Adipocyte (in vitro differentiated cells): ENCODE results near the gene RPS6KC1.
"Not testable (repeated sequence)": the region's sequence is repeated elsewhere in the genome, so short reads cannot be mapped to it uniquely, and the experiment has no call there.

Experiments
- DNase-seq: peaks from one replicate; pipeline ENCODE4 v3.0.0-alpha.2; 2015; ENCODE audit warnings: low read depth
- H3K27me3 ChIP-seq: replicated peaks from 2 replicates; pipeline ENCODE4 v1.7.0; 2013; ENCODE audit warnings: mild to moderate bottlenecking, low read length, moderate library complexity; ENCODE audit not compliant: control insufficient read depth, insufficient read depth
- H3K36me3 ChIP-seq: 2 replicates; pipeline ENCODE4 v1.7.0; 2013; ENCODE audit warnings: low read length, mild to moderate bottlenecking, moderate library complexity; ENCODE audit not compliant: control insufficient read depth, insufficient read depth, severe bottlenecking
- H3K4me1 ChIP-seq: 2 replicates; pipeline ENCODE4 v1.7.0; 2013; ENCODE audit warnings: mild to moderate bottlenecking, low read length, moderate library complexity; ENCODE audit not compliant: control insufficient read depth, insufficient read depth
- H3K4me3 ChIP-seq: 2 replicates; pipeline ENCODE4 v1.7.0; 2013; ENCODE audit warnings: mild to moderate bottlenecking, low read length, moderate library complexity
- H3K9ac ChIP-seq: 2 replicates; pipeline ENCODE4 v1.7.0; 2013; ENCODE audit warnings: mild to moderate bottlenecking, low read length, moderate library complexity
- H3K9me3 ChIP-seq: 2 replicates; pipeline ENCODE4 v1.7.0; 2013; ENCODE audit warnings: mild to moderate bottlenecking, low read length, moderate library complexity; ENCODE audit not compliant: control insufficient read depth

The RPS6KC1 gene

DNA sequence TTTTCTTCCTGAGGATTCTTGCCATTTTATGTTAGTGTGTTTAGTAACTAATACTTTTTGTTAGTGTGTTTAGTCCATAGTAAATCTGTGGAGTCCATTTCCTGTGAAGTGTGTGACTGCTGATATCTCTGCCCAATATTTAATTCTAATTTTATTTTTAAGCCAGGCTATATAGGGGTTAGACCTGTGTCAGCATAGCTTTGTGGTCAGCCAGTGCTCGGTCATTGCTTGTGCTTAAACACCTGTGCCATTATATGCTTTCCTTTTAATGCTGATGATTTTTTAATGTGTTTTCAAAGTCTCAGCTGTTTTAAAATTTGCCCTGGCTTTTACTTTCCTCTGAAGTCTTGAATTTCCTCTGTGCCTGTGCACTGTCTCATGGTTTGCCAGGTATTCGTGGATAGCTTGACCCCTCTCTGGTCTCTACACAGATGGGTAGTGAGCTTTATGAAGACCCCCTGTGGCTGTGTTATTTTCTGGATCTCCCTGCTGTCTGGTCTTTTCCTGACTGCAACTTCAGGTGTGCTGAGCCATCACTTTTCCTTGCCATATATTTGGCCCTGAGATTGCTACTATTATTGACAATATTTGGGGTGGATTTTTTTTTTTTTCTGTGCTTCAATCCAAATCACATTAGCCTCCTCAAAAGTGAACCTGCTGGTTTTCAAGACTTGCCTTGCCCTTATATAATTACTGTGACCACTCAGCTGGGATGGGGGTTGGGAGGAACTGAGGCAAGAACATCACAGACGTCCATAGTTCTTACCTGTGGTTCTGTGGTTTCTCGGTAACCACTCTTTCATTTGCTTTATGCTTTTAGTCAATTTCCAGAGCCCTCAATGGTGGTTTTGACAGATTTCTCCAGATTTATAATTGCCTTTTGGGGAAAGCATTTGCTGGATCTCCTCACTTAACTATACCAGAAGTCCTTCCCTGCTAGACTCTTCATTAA lies 59.6 kb downstream of the RPS6KC1 start:
- no peak overlapping the region for H3K9ac ChIP-seq
- no peaks in the 10 kb centered on the region for H3K9me3 ChIP-seq
- no peak for DNase-seq
- peaks cover 5% of the 10 kb centered on the region for H3K36me3 ChIP-seq
- H3K27me3 ChIP-seq, result no peaks in the 10 kb centered on the region
- H3K4me1 ChIP-seq, result no peaks in the 10 kb centered on the region
- no peak overlapping the region for H3K4me3 ChIP-seq

DNA sequence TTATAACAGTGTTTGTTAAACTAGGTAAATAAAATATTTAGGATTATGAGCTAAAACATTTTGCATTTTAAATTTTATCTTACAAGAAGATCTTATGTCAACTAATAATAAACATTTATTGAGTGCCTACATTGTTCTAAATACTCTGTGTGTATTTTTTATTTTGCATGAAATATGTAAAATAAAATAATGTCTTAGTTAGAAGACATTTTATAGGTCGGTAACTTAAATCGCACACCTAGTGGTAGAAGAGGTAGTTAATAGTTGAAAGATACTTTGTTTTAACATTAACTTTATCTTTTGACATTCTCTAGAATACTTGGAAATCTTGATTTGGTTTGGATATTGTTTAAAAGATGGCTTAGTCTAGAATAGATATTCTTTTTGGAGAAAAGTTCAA lies 60.5 kb downstream of the RPS6KC1 start:
- H3K4me1 ChIP-seq, result no peaks in the 10 kb centered on the region
- no peak for DNase-seq
- H3K4me3 ChIP-seq, result no peak overlapping the region
- H3K9me3 ChIP-seq, result no peaks in the 10 kb centered on the region
- no peak overlapping the region for H3K9ac ChIP-seq
- peaks cover 5% of the 10 kb centered on the region for H3K36me3 ChIP-seq
- no peaks in the 10 kb centered on the region for H3K27me3 ChIP-seq

DNA sequence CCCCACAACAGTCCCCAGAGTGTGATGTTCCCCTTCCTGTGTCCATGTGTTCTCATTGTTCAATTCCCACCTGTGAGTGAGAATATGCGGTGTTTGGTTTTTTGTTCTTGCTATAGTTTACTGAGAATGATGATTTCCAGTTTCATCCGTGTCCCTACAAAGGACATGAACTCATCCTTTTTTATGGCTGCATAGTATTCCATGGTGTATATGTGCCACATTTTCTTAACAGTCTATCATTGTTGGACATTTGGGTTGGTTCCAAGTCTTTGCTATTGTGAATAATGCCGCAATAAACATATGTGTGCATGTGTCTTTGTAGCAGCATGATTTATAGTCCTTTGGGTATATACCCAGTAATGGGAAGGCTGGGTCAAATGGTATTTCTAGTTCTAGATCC lies 61.7 kb downstream of the RPS6KC1 start:
- DNase-seq, H3K9me3 ChIP-seq, H3K27me3 ChIP-seq, H3K4me1 ChIP-seq, H3K36me3 ChIP-seq, H3K9ac ChIP-seq, H3K4me3 ChIP-seq: not testable (repeated sequence)

DNA sequence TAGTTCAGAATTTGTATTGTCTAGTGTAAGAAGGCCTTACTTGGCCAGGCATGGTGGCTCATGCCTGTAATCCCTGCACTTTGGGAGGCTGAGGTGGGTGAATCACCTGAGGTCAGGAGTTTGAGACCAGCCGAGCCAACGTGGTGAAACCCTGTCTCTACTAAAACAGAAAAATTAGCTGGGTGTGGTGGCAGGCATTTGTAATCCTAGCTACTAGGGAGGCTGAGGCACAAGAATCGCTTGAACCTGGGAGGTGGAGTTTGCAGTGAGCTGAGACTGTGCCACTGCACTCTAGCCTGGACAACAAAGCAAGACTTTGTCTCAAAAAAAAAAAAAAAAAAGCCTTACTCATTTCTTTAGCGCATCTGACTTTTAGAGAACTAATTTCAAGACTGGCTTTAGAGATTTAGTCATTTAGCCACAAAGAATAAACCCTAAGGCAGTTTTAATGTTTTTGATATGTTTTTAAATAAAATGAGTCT lies 66.7 kb downstream of the RPS6KC1 start:
- H3K36me3 ChIP-seq, DNase-seq, H3K9ac ChIP-seq, H3K9me3 ChIP-seq, H3K4me3 ChIP-seq, H3K27me3 ChIP-seq: not testable (repeated sequence)
- peaks cover 13% of the 10 kb centered on the region for H3K4me1 ChIP-seq

- Histone ChIP-seq H3K4me3 (no peak overlapping the region), H3K9me3 (no peaks in the 10 kb centered on the region), H3K36me3 (no peaks in the 10 kb centered on the region), H3K27me3 (no peaks in the 10 kb centered on the region), H3K9ac (no peak overlapping the region), H3K4me1 (peaks cover 28% of the 10 kb centered on the region)
- DNase-seq, result peak; percentile 17
These were observed 68.8 kb downstream of the RPS6KC1 start for GRCh38 chr1:213119794-213120193.

GRCh38 chr1:213120386-213120785 lies 69.3 kb downstream of the RPS6KC1 start:
- Histone ChIP-seq H3K4me3 (no peak overlapping the region), H3K27me3 (no peaks in the 10 kb centered on the region), H3K4me1 (peaks cover 28% of the 10 kb centered on the region), H3K9me3 (no peaks in the 10 kb centered on the region), H3K36me3 (no peaks in the 10 kb centered on the region), H3K9ac (no peak overlapping the region)
- DNase-seq, result peak; percentile 17

GRCh38 chr1:213120961-213121360 lies 69.9 kb downstream of the RPS6KC1 start:
- Histone ChIP-seq H3K4me3 (no peak overlapping the region), H3K27me3 (no peaks in the 10 kb centered on the region), H3K9ac (no peak overlapping the region), H3K4me1 (peaks cover 28% of the 10 kb centered on the region), H3K36me3 (no peaks in the 10 kb centered on the region), H3K9me3 (no peaks in the 10 kb centered on the region)
- DNase-seq, result no peak

GRCh38 chr1:213122514-213122929 lies 71.5 kb downstream of the RPS6KC1 start:
- no peak overlapping the region for H3K9ac ChIP-seq
- H3K4me3 ChIP-seq, result no peak overlapping the region
- H3K4me1 ChIP-seq, result peaks cover 38% of the 10 kb centered on the region
- no peaks in the 10 kb centered on the region for H3K36me3 ChIP-seq
- H3K9me3 ChIP-seq, result no peaks in the 10 kb centered on the region
- peak; percentile 85 for DNase-seq
- H3K27me3 ChIP-seq, result no peaks in the 10 kb centered on the region

GRCh38 chr1:213123087-213123486 lies 72.0 kb downstream of the RPS6KC1 start:
- Histone ChIP-seq H3K36me3 (no peaks in the 10 kb centered on the region), H3K9ac (no peak overlapping the region), H3K9me3 (no peaks in the 10 kb centered on the region), H3K4me3 (no peak overlapping the region), H3K27me3 (no peaks in the 10 kb centered on the region), H3K4me1 (peaks cover 44% of the 10 kb centered on the region)
- DNase-seq, result no peak

- Histone ChIP-seq H3K27me3 (no peaks in the 10 kb centered on the region), H3K36me3 (no peaks in the 10 kb centered on the region), H3K9me3 (no peaks in the 10 kb centered on the region), H3K4me3 (no peak overlapping the region), H3K4me1 (peaks cover 46% of the 10 kb centered on the region), H3K9ac (no peak overlapping the region)
- DNase-seq, result peak; percentile 47
These were observed 72.5 kb downstream of the RPS6KC1 start for GRCh38 chr1:213123536-213123935.

- Histone ChIP-seq H3K36me3 (no peaks in the 10 kb centered on the region), H3K9ac (no peak overlapping the region), H3K9me3 (no peaks in the 10 kb centered on the region), H3K4me1 (peaks cover 49% of the 10 kb centered on the region), H3K4me3 (no peak overlapping the region), H3K27me3 (no peaks in the 10 kb centered on the region)
- DNase-seq, result no peak
These were observed 73.5 kb downstream of the RPS6KC1 start for GRCh38 chr1:213124590-213124989.
